ENCODE measurements around the gene DENND4A. TPM values are rescaled to one million over a fixed set of nuclear protein-coding genes. Genes with fewer than 3 reads are reported as not detected.

Gene DENND4A
- total RNA-seq, 1 donor from 2014 or later, result 9.1 TPM

- no peak overlapping the region for H3K27ac Mint-ChIP-seq (ENCODE audit: unreplicated experiment)
- TF ChIP-seq CTCF (conservative IDR thresholded peaks at IDR 0.05), result no peak
- H3K4me1 Mint-ChIP-seq, result no peaks in the 10 kb centered on the region
- H3K36me3 Mint-ChIP-seq (ENCODE audit: low read depth), result no peaks in the 10 kb centered on the region
- H3K9me3 Mint-ChIP-seq, result no peaks in the 10 kb centered on the region
- no peaks in the 10 kb centered on the region for H3K27me3 Mint-ChIP-seq (ENCODE audit: low read depth)
- no peak overlapping the region for H3K4me3 Mint-ChIP-seq
- no peak for DNase-seq (ENCODE audit: low read depth, low spot score)
Observed at GRCh38 chr15:65644282-65644681, 147.8 kb downstream of the DENND4A start.

DNA sequence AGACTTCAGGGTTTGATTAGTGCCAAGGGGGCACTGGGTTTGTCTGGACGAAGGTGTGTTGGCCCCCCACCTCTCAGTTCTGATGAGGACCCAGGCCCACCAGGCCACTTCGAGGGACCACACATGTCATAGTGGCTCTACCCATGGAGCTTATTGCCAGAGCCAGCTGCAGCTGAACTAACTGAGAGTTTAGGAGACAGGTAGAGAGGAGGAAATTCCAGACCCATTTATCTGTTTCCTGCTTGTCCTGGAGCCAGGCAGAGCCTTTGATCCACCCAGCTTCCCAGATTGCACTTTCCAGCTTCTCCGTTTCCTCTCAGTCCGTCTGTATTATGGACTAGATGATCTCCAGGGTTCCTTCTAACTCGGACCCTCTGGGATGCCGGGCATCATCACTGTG lies 149.5 kb downstream of the DENND4A start:
- peaks cover 5% of the 10 kb centered on the region for H3K4me1 Mint-ChIP-seq
- H3K27me3 Mint-ChIP-seq (ENCODE audit: low read depth), result no peaks in the 10 kb centered on the region

DNA sequence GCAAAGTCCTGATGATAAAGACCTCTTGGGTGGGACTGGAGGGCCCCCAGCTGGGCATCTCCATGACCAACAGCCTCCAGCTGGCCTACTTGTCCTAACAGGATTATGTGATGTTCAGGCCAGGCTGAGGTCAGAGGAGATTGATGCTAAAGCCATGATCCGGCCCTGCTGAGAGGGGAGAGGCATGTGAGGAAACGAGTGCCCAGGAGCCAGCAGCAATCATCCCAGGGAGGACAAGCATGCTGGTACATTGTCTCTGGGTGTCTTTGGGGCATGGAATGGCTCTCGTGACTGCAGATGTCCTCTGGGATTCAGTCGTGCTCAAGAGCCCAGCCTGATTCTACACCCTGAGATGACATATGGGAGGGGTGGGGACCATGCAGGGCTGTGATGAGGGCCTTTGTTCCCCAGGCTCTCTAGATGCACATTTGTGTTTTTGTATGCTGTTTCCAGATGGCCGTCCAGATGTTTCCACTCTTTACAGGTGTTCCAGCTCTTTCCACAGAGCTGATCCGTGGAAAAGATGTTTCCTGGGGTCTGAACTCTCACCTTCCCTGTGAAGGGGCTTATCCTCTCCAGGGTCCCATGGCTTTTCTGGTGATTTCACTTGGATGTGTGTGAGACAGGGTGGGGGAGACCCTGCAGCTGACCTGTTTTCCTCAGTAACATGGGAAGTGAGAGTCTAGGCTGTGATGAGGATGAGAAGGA lies 150.2 kb downstream of the DENND4A start:
- Mint-ChIP-seq H3K36me3 (ENCODE audit: low read depth) (no peaks in the 10 kb centered on the region), H3K27me3 (ENCODE audit: low read depth) (no peaks in the 10 kb centered on the region), H3K4me1 (peaks cover 5% of the 10 kb centered on the region), H3K9me3 (no peaks in the 10 kb centered on the region), H3K4me3 (no peak overlapping the region), H3K27ac (ENCODE audit: unreplicated experiment) (no peak overlapping the region)
- DNase-seq (ENCODE audit: low read depth, low spot score), result no peak
- TF ChIP-seq CTCF (conservative IDR thresholded peaks at IDR 0.05), result no peak

More for the DNA sequence above, 149.5 kb downstream of the DENND4A start:
- Mint-ChIP-seq H3K27ac (ENCODE audit: unreplicated experiment) (no peak overlapping the region), H3K36me3 (ENCODE audit: low read depth) (no peaks in the 10 kb centered on the region), H3K9me3 (no peaks in the 10 kb centered on the region), H3K4me3 (no peak overlapping the region)
- no peak for TF ChIP-seq CTCF (conservative IDR thresholded peaks at IDR 0.05)
- DNase-seq (ENCODE audit: low read depth, low spot score), result no peak

DNA sequence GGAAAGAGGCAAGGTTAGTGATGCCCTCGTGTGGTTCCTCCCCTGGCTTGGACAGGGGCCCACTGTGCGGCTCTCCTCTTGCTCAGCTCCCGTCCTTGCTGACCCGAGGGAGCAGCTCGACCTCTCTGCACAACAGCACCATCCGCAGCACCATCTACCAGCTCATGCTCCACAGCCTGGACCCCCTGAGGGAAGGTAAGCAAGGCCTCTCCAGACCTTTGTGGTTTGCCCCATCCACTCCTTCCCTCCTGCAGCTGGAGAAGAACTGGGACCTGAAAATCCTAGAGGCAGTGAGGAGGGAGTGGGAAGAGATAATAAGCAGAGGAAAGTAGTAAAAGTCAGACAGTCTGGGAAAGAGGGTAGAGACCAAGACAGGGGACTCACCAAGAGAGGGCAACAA lies 152.6 kb downstream of the DENND4A start:
- H3K4me3 Mint-ChIP-seq, result no peak overlapping the region
- no peak overlapping the region for H3K27ac Mint-ChIP-seq (ENCODE audit: unreplicated experiment)
- peaks cover 5% of the 10 kb centered on the region for H3K4me1 Mint-ChIP-seq
- H3K36me3 Mint-ChIP-seq (ENCODE audit: low read depth), result no peaks in the 10 kb centered on the region
- H3K9me3 Mint-ChIP-seq, result no peaks in the 10 kb centered on the region
- no peaks in the 10 kb centered on the region for H3K27me3 Mint-ChIP-seq (ENCODE audit: low read depth)
- DNase-seq (ENCODE audit: low read depth, low spot score), result no peak
- TF ChIP-seq CTCF (conservative IDR thresholded peaks at IDR 0.05), result no peak

- peak; percentile 87 for TF ChIP-seq CTCF (conservative IDR thresholded peaks at IDR 0.05)
- no peaks in the 10 kb centered on the region for H3K36me3 Mint-ChIP-seq (ENCODE audit: low read depth)
- H3K4me1 Mint-ChIP-seq, result peaks cover 5% of the 10 kb centered on the region
- H3K27me3 Mint-ChIP-seq (ENCODE audit: low read depth), result no peaks in the 10 kb centered on the region
- DNase-seq (ENCODE audit: low read depth, low spot score), result peak; percentile 26
- no peak overlapping the region for H3K4me3 Mint-ChIP-seq
- H3K9me3 Mint-ChIP-seq, result no peaks in the 10 kb centered on the region
- H3K27ac Mint-ChIP-seq (ENCODE audit: unreplicated experiment), result no peak overlapping the region
Observed at GRCh38 chr15:65638681-65639089, 153.4 kb downstream of the DENND4A start.

All from neural crest cell (in vitro differentiated cells).